DMS 273 treated with DMSO at 0.1 percent for 48 hours (cell line): ENCODE results near the gene CA14.
"Not testable (repeated sequence)": the region's sequence is repeated elsewhere in the genome, so short reads cannot be mapped to it uniquely, and the experiment has no call there.

ENCODE experiments used
- DNase-seq: peaks from one replicate; lab custom pipeline; 2025; lab: John Stamatoyannopoulos, UW

CA14 gene

GRCh38 chr1:150281221-150281757 is 23.7 kb downstream of the CA14 start:
- DNase-seq: peak; percentile 71

- peak; percentile 99 for DNase-seq
These were observed 24.4 kb downstream of the CA14 start, which contains the start of gene CIART for GRCh38 chr1:150281758-150282557. TSS of gene CIART (plus strand) at chr1:150282554. CDS start at chr1:150283268, 714 bp downstream.

- no peak for DNase-seq
These were observed 25.0 kb downstream of the CA14 start for GRCh38 chr1:150282558-150282958.

GRCh38 chr1:150283260-150283659 is 25.7 kb downstream of the CA14 start:
- no peak for DNase-seq

GRCh38 chr1:150288382-150288781 is 30.8 kb downstream of the CA14 start:
- no peak for DNase-seq

GRCh38 chr1:150288822-150289221 is 31.2 kb downstream of the CA14 start:
- DNase-seq: no peak

- DNase-seq: peak; percentile 82
These were observed 36.1 kb downstream of the CA14 start, which contains the start of gene MRPS21 for GRCh38 chr1:150293433-150294253. TSS of gene MRPS21 (plus strand) at chr1:150293861. CDS start at chr1:150294367, 506 bp downstream.

GRCh38 chr1:150295476-150295875 is 37.9 kb downstream of the CA14 start:
- DNase-seq: no peak

GRCh38 chr1:150299716-150300115 is 42.1 kb downstream of the CA14 start:
- DNase-seq: no peak

GRCh38 chr1:150302338-150302737 is 44.8 kb downstream of the CA14 start:
- peak; percentile 11 for DNase-seq

- no peak for DNase-seq
These were observed 45.3 kb downstream of the CA14 start for GRCh38 chr1:150302902-150303301.

GRCh38 chr1:150308585-150308984 is 51.0 kb downstream of the CA14 start:
- not testable (repeated sequence) for DNase-seq

GRCh38 chr1:150309758-150310508 is 52.4 kb downstream of the CA14 start:
- peak; percentile 95 for DNase-seq

GRCh38 chr1:150311762-150312161 is 54.2 kb downstream of the CA14 start:
- DNase-seq: no peak
